Hepatocyte (in vitro differentiated cells): ENCODE results near the gene PDYN. TPM values are rescaled to one million over a fixed set of nuclear protein-coding genes. Genes with fewer than 3 reads are reported as not detected.

Experiments
- DNase-seq: peaks from one replicate; pipeline ENCODE4 v3.0.0-alpha.2; 2016; ENCODE audit warnings: low spot score
- H2AFZ ChIP-seq: fragments of 200-600 bp; sonication (generic); 2 replicates; pipeline ENCODE4 v1.6.0; 2016; ENCODE audit warnings: antibody characterized with exemption, mild to moderate bottlenecking
- H3K27ac ChIP-seq: fragments of 200-600 bp; sonication (generic); 2 replicates; pipeline ENCODE4 v1.5.1; 2016; ENCODE audit warnings: mild to moderate bottlenecking
- H3K27me3 ChIP-seq: fragments of 200-600 bp; sonication (generic); 2 replicates; pipeline ENCODE4 v1.6.1; 2016
- H3K36me3 ChIP-seq: fragments of 200-600 bp; sonication (generic); replicated peaks from 2 replicates; pipeline ENCODE4 v1.5.1; 2016; ENCODE audit warnings: low read depth; ENCODE audit not compliant: insufficient read depth
- H3K4me1 ChIP-seq: fragments of 200-600 bp; sonication (generic); 2 replicates; pipeline ENCODE4 v1.5.1; 2016; ENCODE audit warnings: mild to moderate bottlenecking, moderate library complexity; ENCODE audit not compliant: insufficient read depth
- H3K4me2 ChIP-seq: fragments of 200-600 bp; sonication (generic); 2 replicates; pipeline ENCODE4 v1.6.0; 2016
- H3K4me3 ChIP-seq: fragments of 200-600 bp; sonication (generic); 2 replicates; pipeline ENCODE4 v1.5.1; 2016; ENCODE audit warnings: mild to moderate bottlenecking
- H3K79me2 ChIP-seq: fragments of 200-600 bp; sonication (generic); 2 replicates; pipeline ENCODE4 v1.6.0; 2017; ENCODE audit warnings: mild to moderate bottlenecking
- H3K9me2 ChIP-seq: fragments of 200-600 bp; sonication (generic); replicated peaks from 2 replicates; pipeline ENCODE4 v1.6.0; 2017; ENCODE audit warnings: mild to moderate bottlenecking; ENCODE audit not compliant: insufficient read depth
- H3K9me3 ChIP-seq: fragments of 200-600 bp; sonication (generic); 2 replicates; pipeline ENCODE4 v1.5.1; 2016; ENCODE audit warnings: low read depth, mild to moderate bottlenecking
- H4K20me1 ChIP-seq: fragments of 200-600 bp; sonication (generic); 2 replicates; pipeline ENCODE4 v1.6.0; 2016; ENCODE audit warnings: mild to moderate bottlenecking; ENCODE audit not compliant: insufficient read depth, poor library complexity, severe bottlenecking
- EZH2 ChIP-seq: fragments of 200-600 bp; sonication (generic); IDR thresholded peaks from 2 replicates; pipeline ENCODE4 v1.6.1; 2016; ENCODE audit warnings: antibody characterized with exemption, mild to moderate bottlenecking, borderline replicate concordance
- EZH2phosphoT487 ChIP-seq: fragments of 200-600 bp; sonication (generic); IDR thresholded peaks from one replicate; pipeline ENCODE4 v1.6.1; 2018; ENCODE audit warnings: antibody characterized with exemption, mild to moderate bottlenecking, low read depth, moderate library complexity; ENCODE audit not compliant: unreplicated experiment, severe bottlenecking
- WGBS: methylation state at CpG from one replicate; pipeline ENCODE4 v1.1.6; 2016; ENCODE audit warnings: low lambda C conversion rate; ENCODE audit errors: missing lambda C conversion rate; 5-methylcytosine and 5-hydroxymethylcytosine counted together
- polyA plus RNA-seq: library from polyadenylated mRNA; unstranded; fragments of >200 nt; fragmentation: Nextera tagmentation; extraction: Ambion mirVana; gene quantifications from 2 replicates; pipeline ENCODE4 v1.2.1, GENCODE V29; 2016
- total RNA-seq: library from RNA; depleted of rRNA; stranded (reverse); fragments of >200 nt; gene quantifications from 2 replicates; pipeline ENCODE4 v1.2.3, GENCODE V29; 2014
- TF ChIP-seq, protein P1 (sequence below): fragments of 200-600 bp; sonication (generic); IDR thresholded peaks from 2 replicates; pipeline ENCODE4 v1.5.1; 2016; ENCODE audit warnings: antibody characterized with exemption, mild to moderate bottlenecking; ENCODE audit not compliant: poor library complexity

Gene PDYN
- total and polyA plus RNA-seq, 2 experiments from 2014 or later, result not detected

DNA sequence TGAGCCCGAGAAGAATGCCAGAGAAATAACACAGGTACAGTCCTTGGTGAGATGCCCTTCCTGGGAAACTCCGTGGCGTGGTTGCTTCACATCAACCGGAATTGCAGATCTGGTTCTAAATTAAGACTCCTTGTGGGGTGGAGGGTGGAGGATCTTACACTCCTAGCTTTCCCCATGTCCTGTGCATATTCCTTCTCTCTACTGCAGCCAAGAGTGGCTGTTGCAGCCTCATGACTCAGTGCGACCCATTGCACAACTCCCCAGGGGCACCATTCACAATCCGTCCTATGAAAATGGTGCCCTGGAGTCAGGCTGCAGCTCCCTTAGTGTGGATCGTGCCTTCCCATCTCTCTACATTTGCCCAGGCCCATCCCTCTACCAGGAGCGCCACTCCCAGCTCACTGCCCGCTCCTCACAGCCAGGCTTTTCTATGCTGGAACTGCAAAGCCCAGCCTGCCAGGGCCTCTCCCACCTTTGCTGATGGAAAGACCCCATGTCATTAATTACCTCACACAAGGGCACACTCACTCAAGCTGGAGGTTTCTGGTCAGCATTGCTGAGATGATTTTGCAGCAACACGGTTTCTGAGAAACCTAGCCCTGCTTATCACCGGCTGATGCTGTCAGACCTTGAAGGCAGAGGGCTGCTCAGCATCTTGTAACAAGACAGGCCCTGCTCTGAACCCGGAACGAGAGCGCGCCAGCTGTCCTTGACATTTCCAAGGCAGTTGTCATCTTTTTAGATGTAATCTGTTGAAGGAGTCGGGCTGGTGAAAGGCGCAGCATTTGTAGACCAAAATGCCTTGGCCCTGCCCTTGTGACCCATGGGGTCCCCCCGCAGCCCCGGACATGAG lies 58.9 kb downstream of the PDYN start:
- H3K4me1 ChIP-seq, result peaks cover 15% of the 10 kb centered on the region
- no peaks in the 10 kb centered on the region for H3K27me3 ChIP-seq
- H3K9me3 ChIP-seq, result no peaks in the 10 kb centered on the region
- WGBS, result 62% methylated on average over 19 of the region's 19 CpGs
- H3K36me3 ChIP-seq, result no peaks in the 10 kb centered on the region
- H3K27ac ChIP-seq, result peak overlapping the region; percentile 80
- H3K4me3 ChIP-seq, result no peak overlapping the region
- no peaks in the 10 kb centered on the region for H4K20me1 ChIP-seq
- H2AFZ ChIP-seq, result no peak overlapping the region
- TF ChIP-seq, protein P1, sequence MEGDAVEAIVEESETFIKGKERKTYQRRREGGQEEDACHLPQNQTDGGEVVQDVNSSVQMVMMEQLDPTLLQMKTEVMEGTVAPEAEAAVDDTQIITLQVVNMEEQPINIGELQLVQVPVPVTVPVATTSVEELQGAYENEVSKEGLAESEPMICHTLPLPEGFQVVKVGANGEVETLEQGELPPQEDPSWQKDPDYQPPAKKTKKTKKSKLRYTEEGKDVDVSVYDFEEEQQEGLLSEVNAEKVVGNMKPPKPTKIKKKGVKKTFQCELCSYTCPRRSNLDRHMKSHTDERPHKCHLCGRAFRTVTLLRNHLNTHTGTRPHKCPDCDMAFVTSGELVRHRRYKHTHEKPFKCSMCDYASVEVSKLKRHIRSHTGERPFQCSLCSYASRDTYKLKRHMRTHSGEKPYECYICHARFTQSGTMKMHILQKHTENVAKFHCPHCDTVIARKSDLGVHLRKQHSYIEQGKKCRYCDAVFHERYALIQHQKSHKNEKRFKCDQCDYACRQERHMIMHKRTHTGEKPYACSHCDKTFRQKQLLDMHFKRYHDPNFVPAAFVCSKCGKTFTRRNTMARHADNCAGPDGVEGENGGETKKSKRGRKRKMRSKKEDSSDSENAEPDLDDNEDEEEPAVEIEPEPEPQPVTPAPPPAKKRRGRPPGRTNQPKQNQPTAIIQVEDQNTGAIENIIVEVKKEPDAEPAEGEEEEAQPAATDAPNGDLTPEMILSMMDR, result no peak
- TF ChIP-seq EZH2 (no peak), EZH2phosphoT487 (no peak)
- peak overlapping the region; percentile 56 for H3K4me2 ChIP-seq
- DNase-seq, result peak; percentile 61
- H3K9me2 ChIP-seq, result no peaks in the 10 kb centered on the region
- H3K79me2 ChIP-seq, result no peaks in the 10 kb centered on the region

GRCh38 chr20:1934156-1934555 lies 59.7 kb downstream of the PDYN start:
- Histone ChIP-seq H3K36me3 (no peaks in the 10 kb centered on the region), H3K4me3 (no peak overlapping the region), H2AFZ (no peak overlapping the region), H3K4me2 (no peak overlapping the region), H3K9me3 (no peaks in the 10 kb centered on the region), H3K4me1 (peaks cover 15% of the 10 kb centered on the region), H3K27me3 (no peaks in the 10 kb centered on the region), H3K9me2 (no peaks in the 10 kb centered on the region), H3K79me2 (no peaks in the 10 kb centered on the region), H4K20me1 (no peaks in the 10 kb centered on the region), H3K27ac (peak overlapping the region; percentile 80)
- DNase-seq, result no peak
- 73% methylated on average over 1 of the region's 1 CpG for WGBS
- TF ChIP-seq EZH2phosphoT487 (no peak), EZH2 (no peak)
- TF ChIP-seq, protein P1, result no peak

DNA sequence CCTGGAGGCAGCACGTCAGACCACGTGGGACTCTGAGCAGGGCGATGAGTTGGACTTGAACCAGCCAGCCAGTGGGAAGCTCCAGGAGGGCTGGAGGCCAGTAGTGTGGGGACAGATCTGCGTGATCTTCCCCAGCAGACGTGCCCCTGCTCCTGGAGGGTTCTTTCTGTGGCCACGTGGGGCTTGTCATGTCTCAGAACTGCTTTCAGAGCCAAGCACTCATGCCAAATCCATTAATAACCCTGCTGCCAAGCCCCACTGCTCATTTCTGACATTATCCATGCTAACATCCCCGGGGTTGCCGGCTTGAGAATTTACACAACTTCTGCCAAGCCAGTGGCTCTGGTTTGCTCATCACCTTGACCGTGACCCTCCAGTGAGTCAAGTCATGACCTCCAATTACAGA lies 60.4 kb downstream of the PDYN start:
- Histone ChIP-seq H3K27me3 (no peaks in the 10 kb centered on the region), H3K27ac (no peak overlapping the region), H3K9me3 (no peaks in the 10 kb centered on the region), H4K20me1 (no peaks in the 10 kb centered on the region), H3K4me2 (no peak overlapping the region), H2AFZ (no peak overlapping the region), H3K9me2 (no peaks in the 10 kb centered on the region), H3K4me1 (peaks cover 15% of the 10 kb centered on the region), H3K4me3 (no peak overlapping the region), H3K36me3 (no peaks in the 10 kb centered on the region), H3K79me2 (no peaks in the 10 kb centered on the region)
- TF ChIP-seq EZH2, result no peak
- TF ChIP-seq EZH2phosphoT487, result no peak
- TF ChIP-seq, protein P1, result no peak
- DNase-seq, result peak; percentile 32
- 53% methylated on average over 9 of the region's 9 CpGs for WGBS
